Stimulated activated CD4-positive, alpha-beta T cell treated with anti-CD3 and anti-CD28 coated beads, TNF-alpha, amount 100 ng/mL, for 1 hour (primary cell): Measurements from ENCODE around the gene EGLN1.

Source experiments
- DNase-seq, 3 donors: peaks; one replicate each; pipeline ENCODE4 v3.0.0-alpha.2; 2020; ENCODE audit warnings: low read depth in 3 of 3, low spot score in 1 of 3

EGLN1 gene

DNA sequence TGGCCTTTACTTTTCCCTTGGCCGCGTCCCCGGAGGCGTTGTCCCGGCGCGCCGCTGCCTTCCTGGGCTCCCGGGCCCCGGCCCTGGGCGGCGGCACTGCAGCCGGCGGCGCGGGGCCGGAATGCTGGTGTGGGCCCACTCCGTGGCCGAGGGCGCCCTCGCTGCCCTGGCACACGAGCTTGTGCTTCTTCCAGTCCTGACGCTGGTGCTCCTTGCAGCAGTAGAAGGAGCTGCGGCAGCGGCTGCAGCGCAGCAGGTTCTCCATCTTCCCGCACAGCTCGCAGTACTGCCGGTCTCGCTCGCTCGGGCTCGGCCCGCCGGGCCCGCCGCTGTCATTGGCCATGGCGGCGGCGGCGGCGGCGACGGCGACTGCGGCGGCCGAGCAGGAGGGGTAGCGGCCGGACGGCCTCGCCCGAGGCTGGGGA is 529 bp downstream of the EGLN1 start:
- peak in 1 of 3 donors; percentile 20 for DNase-seq

DNA sequence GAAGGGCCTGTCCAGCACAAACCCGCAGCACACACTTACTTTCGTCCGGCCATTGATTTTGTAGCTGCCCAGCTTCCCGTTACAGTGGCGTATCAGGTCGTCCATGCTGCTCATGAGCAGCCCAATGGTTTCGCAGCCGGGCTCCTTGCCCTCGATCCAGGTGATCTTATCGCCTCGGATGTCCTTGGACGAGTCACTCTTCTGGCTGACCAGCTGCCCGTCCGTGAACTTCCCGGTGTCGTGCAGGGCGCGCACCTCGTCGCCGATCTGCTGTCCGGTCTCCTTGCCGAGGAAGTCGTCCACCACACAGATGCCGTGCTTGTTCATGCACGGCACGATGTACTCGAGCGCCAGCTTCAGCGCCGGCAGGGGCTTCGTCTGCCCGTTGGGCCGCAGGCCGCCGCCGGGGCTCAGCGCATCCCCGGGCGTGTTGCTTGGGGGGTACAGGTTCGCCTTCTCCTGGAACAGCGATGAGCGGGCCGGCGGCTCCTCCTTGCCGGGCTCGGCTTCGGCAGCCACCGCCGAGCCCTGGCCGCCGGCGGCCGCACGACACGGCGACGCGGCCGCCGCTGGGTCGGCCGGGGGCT is 1.0 kb downstream of the EGLN1 start:
- peak in 1 of 3 donors; percentile 18 for DNase-seq

DNA sequence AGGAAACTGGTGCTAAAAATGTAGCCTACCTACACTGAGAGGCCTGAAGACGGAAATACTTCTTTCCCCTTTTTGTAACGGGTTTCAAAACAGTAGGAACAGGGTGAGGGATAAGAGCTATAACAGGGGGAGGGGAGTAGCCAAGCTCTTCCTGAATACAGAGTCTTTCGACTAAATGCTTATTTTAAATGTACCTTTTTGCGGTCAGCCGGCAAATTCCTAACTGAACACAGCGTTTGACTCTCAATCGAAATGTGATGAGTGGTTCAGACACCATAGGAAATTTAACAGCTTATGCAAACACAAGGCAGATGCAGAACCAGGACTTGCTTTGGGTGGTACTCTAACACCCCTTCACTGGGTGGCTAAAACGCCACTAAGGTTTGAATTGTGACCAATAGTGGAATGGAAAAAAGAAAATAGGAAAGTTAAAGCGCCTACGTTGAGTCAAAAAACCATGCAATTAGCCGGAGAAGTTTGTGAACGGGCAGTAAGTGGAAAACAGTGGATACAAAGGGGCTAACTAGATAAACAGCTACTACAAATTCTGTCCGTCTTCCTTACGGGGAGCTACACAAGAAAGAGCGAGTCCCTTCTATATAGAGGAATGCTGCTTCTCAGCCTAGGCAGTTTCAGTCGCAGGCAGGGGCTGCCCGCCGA is 1.7 kb downstream of the EGLN1 start:
- DNase-seq, result no peak

DNA sequence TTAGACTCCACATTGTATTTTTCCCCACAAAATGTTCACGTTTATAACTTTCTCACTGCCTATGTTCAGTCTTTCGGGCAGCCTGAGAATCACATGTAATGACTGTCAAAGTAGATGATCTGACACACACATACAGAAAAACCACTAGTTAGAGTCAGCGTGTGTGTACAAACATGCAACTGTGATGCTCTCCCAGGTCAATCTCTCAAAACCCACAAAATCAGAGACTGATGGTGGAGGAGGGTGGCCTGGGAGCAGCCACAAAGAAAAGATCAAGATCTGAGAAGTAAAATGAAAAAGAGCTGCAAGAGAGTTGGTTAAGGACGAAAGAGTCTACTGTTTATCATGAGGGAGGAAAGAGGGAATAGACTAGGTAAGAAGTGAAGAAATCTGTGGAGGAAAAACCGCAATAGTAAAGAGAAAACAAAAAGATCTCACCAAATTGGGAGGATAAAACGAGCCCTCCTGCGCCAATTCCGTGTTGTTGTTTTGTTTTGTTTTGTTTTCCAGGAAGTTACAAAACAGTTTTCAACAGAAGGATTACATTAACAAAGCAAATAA is 2.3 kb downstream of the EGLN1 start:
- no peak for DNase-seq

DNA sequence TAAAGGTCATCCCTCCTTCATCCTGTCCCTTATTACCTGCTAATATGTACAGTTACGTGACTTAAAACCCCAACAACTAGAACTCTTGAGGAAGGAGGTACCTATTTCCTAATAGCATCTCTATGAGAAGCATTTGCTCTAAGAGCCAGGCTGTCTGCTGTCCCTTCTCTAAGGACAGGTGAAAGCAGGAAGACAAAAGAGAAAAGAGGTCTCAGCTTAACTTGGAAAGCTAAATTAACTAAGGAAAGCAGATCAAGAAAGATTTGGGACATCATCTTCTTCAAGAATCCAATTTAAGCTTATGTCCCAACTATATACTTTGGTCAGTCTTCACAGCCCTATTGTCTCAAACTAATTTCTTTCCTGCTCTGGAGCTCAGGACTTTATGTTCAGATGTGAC is 2.9 kb downstream of the EGLN1 start:
- no peak for DNase-seq

DNA sequence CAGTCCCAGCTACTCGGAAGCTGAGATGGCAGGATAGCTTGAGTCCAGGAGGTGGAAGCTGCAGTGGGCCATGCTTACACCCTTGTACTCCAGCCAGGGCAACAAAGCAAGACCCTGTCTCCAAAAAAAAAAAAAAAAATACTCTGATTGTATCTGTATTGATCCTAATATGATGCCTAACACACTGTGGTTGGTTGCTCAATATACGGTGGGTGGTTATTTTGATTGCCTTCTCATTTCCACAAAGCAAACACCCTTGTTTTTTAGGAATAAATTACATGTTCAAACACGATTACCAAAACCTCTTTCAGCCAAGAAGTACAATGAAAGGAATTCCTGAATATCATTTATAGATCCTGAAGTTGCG is 3.4 kb downstream of the EGLN1 start:
- no peak for DNase-seq

DNA sequence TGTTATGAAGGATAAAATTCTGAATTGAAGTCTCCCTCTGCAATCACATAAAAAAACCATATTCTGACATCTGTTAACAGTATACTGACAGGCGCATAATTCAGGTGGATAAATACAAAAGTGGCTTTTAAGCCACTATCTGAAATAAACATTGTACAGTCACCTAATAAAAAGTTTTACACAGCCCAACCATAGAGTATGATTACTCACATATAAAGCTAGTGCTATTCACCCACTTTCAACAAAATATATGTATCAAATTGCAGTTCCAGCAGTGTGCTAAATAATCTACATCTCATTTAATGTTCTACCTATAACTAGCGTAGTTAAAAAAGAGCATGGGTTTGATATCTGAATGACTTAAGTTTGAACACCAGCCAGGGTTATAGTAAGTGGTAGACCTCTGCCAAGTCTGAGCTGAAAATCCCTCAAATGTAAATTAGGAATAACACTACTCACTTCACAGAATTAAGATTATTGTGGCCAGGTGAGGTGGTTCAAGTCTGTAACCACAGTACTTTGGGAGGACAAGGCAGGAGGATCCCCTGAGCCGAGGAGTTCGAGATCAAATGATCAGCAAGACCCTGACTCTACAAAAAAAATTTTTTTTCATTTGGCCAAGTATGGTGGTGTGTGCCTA is 3.9 kb downstream of the EGLN1 start:
- DNase-seq, result no peak

DNA sequence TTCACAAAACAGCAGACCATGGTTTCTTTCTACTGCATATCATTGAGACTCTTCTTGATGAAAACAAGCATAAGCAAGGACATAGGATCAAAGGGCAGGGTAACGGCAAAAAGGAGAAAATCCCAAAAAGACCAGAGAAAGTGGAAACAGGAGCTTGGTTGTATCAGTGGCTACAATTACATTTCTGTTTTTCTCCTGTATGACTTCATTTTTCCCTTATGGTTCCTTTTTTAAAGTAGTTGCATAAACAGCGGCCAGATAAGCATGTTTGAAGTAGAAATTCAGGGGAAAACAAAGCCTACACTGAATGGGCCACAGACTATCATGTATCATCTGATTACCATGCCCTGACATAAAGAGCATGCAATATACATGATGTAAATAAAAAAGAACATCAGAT is 4.6 kb downstream of the EGLN1 start:
- DNase-seq, result no peak

DNA sequence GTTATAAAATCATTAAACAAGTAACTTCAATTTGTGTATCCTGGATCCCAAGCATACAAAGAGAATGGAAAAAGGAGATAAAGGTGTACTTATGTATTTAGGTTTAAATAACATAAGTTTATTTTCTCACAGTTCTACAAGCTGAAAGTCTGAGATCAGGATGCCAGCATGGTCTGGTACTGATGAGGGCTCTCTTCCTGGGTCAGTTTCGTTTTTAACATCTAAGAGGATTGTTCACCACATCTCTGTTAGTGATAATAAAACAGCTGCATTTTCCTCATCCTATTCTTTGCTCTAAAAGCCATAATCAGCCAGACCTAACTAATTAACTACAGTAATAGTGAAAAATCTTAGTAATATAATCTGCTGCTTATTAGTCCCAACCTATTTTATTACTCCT is 5.2 kb downstream of the EGLN1 start:
- DNase-seq, result no peak

DNA sequence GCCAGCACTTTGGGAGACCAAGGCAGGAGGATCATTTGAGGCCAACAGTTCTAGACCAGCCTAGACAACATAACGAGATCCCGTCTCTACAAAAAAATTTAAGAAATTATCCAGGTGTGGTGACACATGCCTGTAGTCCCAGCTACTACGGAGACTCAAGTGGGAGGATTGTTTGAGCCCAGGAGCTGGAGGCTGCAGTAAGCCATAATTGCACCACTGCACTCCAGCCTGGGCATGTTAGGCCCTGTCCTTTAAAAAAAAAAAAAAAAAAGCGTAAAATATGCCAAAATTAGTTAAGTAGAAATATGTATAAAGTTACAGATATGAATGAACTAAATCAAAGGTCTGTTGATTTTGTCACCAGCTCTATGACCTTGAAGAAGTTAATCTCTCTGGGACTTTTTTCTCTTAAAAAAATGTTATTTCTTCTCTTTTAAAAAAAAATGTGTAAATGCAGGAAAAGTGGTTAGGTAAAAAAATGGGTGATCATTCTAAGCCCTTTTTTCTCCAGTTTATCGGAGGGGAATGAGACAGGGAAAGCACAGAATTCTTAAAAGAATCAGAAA is 7.0 kb downstream of the EGLN1 start:
- no peak for DNase-seq

DNA sequence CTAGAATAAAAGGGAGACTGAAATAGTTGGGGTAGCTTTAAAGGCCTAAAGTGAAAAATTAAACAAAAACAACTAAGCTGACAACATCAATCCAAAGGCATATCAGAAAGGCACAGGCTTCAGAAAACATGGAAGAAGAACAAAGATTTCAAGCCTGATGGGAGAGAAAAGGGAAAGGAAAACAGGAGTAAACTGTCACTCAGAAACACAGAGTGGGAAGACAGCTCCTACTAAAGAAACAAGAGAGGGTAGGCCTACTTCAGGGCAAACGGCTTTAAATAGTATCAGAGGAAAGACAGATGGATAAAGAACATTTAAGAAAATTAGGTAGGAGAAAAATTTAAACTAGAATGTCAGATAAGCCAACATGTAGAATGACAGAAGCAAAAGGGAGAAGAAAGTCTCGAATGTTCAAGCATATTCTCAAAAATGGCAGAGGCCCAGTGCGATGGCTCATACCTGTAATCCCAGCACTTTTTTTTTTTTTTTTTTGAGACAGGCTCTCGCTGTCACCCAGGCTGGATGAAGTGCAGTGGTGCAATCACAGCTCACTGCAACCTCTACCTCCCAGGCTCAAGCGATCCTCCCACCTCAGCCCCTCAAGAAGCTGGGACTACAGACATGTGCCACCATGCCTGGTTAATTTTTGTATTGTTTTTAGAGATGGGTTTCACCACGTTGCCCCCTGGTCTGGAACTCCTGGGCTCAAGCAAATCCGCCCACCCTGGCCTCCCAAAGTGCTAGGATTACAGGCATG is 7.6 kb downstream of the EGLN1 start:
- DNase-seq, result no peak

DNA sequence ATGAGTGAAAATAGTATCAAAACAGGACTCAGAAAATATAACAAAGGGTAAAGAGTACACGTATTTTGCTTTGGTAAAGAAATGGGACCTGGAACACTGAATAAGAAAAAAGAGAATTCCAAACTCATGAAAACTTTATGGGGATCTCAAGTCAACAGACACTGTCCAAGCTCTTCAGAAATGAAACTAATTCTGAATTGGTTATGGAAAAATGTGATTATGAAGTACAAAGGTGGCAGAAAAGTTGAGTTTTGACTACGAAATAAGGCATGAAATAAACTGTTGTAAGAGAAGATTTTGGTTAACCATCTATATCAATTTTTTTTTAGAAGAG is 8.4 kb downstream of the EGLN1 start:
- DNase-seq, result no peak

DNA sequence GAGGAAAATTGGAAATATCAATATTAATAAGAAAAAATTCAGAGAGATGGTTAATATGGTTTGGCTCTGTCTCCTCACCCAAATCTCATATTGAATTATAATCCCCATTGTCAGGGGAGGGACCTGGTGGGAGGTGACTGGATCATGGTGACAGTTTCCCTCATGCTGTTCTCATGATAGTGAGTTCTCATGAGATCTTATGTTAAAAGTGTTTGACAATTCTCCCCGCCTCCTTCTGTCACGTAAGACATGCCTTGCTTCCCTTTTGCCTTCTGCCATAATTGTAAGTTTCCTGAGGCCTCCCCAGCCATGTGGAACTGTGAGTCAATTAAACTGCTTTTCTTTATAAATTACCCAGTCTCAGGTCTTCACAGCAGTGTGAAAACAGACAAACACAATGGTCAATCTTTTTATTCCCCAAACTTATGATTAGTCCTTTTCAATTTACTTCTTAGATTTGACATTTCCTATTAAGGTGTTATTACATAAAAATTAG is 11.0 kb downstream of the EGLN1 start:
- DNase-seq, result no peak

DNA sequence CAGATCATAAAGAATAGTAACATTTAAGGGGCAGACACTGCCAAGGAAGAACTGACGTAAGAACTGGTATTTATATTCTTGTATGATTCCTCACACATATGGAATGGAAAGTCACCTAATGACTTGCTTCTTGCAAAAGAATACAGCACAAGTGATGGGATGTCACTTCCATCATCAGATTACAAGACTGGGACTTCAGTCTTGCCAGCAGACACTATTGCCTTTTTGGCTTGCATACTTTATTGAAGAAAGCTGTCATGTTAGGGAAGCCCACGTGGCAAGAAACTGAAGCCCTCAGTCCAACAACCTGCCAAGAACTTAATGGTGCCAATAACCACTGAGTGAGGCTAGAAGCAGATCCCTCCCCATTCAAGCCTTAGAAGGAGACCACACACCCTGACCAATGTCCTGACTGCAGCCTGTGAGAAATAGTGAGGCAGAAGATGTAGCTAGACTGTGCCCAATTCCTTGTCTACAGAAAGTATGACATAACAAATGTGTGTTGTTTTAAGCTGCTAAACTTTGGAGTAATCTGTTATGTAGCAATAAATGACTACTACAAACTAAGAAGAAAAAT is 12.0 kb downstream of the EGLN1 start:
- DNase-seq, result no peak

DNA sequence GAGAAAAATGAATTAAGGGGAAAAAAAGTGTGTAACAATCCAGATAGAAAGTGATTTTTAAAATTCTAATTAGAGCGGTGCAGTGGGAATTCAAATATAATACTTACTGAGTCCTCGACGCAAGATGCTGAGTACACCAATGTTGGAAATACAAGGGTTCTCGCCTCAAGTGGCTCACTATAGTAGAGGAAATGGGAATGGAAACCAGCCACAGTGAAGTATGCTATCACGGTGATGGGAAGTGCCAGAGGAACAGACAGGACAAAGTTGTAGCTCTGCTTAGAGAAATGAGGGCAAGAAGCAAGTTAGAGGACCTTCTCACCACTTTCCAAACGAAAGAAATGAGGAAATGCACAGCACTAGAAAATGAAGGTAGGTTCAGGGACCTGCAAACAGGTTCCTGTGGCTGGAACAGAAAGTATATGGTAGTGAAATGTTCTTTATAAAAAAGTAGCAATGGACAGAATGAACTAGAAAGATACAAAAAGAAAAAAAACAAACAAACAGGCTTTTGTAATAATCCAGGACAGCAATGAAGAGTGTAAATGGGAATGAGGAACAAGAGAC is 13.5 kb downstream of the EGLN1 start:
- no peak for DNase-seq

DNA sequence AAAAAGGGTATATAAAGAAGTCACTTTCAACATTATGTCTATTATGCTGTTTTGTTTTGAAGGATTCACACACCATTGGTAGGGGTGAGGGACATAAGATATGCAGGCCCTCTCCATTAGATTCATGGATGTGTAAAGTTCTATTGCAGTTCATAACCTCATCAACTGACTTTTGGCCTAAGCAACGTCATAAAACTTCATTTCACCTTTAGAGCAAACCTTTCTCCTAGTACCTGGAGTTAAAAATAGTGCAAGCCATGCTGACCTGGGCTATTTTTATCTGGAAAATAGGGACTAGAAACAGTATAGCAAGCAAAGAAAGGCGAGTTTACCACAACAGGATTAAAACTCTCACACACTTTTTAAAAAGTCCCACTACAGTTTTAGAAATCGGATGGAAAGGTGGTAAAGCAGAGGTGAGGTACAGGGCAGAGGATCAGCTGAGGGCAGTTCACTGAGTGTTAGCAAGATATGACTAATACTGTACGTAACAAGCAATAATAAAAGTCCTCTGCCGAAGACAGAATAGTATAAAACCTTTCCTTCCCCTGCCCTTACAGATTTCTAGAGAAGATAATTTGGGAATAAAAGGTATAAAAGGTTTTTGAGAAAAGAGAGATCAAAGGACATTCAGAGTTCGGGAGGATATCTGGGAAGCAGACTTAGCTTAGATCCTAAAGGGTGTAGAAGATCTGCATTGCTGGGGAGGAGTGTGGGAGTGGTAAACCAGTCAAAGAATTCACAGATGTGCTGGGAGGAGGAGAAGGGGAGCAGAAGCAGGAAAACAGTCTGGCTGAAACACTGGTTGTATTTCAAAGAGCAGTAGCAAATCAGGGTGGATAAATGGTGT is 14.3 kb downstream of the EGLN1 start:
- DNase-seq, result no peak

DNA sequence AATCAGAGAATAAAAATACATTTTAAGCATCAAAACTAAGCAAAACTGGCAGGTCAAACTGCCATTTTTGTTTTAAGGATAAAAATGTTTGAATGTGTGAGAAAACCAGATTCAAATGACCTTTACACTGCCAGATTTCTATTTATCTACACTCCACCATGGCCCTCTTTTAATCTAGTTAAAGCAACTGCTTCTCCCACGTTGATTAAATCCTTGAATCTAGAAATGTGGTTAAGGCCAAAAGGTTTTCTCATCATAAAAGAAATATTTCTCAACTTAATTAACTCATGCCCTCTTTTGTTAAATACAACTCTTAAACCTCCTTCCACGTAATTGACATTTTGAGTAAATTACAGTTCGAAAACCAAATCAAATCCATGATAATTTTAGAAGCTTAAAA is 15.0 kb downstream of the EGLN1 start:
- no peak for DNase-seq

DNA sequence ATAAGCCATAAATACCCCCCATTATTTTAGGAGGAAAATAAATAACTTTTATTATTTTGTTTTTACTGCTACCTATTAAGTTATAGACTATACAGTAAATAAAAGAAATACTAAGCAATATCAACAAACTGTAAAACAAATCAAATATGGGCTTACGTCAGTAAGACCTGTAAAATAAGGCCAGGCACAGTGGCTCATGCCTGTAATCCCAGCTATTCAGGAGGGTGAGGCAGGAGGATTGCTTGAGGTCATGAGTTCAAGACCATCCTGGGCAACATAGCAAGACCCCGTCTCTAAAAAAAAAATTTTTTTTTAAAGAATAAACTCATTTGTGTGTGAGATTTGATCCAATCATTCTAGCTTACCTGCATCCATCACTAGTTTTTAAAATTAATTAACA is 17.8 kb downstream of the EGLN1 start:
- no peak for DNase-seq

DNA sequence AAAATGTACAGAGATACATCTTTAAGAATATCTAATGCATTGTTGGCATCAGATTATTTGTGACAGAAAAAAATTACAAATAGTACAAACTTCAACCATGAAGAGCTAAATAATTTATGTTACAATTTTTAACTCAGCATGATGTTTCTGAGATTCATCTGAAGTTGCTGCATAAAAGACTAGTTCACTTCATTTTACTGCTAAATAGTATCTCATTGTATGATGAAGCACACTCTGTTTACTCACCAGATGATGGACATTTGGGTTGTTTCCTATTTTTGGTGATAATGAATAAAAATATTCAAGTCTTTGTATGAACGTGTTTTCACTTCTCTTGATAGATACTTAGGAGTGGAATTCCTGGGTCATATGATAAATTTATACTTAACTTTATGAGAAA is 20.6 kb downstream of the EGLN1 start:
- no peak for DNase-seq
